CD4-positive, CD25-positive, alpha-beta regulatory T cell (primary cell): ENCODE measurements around the gene GUCY2F. TPM values are rescaled to one million over a fixed set of nuclear protein-coding genes. Genes with fewer than 3 reads are reported as not detected.

ENCODE experiments used
- ATAC-seq, 2 donors: fragments of 150-1000 bp; cut with Tn5 transposase; one replicate each; pipeline ENCODE4 v1.10.0; 2021; ENCODE audit warnings: low read depth in 2 of 2, moderate number of reproducible peaks in 2 of 2, moderate library complexity in 1 of 2
- DNase-seq, 3 donors: peaks; one replicate each; pipeline versions ENCODE4 v3.0.0 to v3.0.0-alpha.2; 2012 to 2022; ENCODE audit warnings: mixed read lengths in 1 of 3
- H3K27ac ChIP-seq: one replicate; pipeline ENCODE4 v1.7.0; 2013; ENCODE audit warnings: mild to moderate bottlenecking, low read length; ENCODE audit not compliant: insufficient read depth, poor library complexity, severe bottlenecking
- H3K27me3 ChIP-seq: one replicate; pipeline ENCODE4 v1.7.0; 2013; ENCODE audit warnings: low read length; ENCODE audit not compliant: control insufficient read depth, insufficient read depth
- H3K36me3 ChIP-seq: one replicate; pipeline ENCODE4 v1.7.0; 2013; ENCODE audit warnings: mild to moderate bottlenecking, low read length, moderate library complexity; ENCODE audit not compliant: control insufficient read depth, insufficient read depth
- H3K4me1 ChIP-seq: 2 replicates; pipeline ENCODE4 v1.7.0; 2013; ENCODE audit warnings: mild to moderate bottlenecking, low read length; ENCODE audit not compliant: insufficient read depth, control insufficient read depth, poor library complexity, severe bottlenecking
- H3K4me3 ChIP-seq: one replicate; pipeline ENCODE4 v1.7.0; 2013; ENCODE audit warnings: low read depth, mild to moderate bottlenecking, low read length, moderate library complexity
- H3K9me3 ChIP-seq, 2 experiments: 1 replicate in 1 of 2; 2 replicates in 1 of 2; pipeline ENCODE4 v1.7.0; 2013; ENCODE audit warnings: low read length in 2 of 2, mild to moderate bottlenecking in 1 of 2, moderate library complexity in 1 of 2; ENCODE audit not compliant: control insufficient read depth in 2 of 2
- H3K27ac Mint-ChIP-seq, 3 donors: one replicate each; pipeline ENCODE4 v1.8.0; 2020 to 2022; ENCODE audit warnings: mild to moderate bottlenecking in 3 of 3, mixed read lengths in 3 of 3, moderate library complexity in 2 of 3
- H3K27me3 Mint-ChIP-seq: one replicate; pipeline ENCODE4 v1.8.0; 2022; ENCODE audit warnings: mild to moderate bottlenecking, mixed read lengths
- H3K36me3 Mint-ChIP-seq: one replicate; pipeline ENCODE4 v1.8.0; 2020; ENCODE audit warnings: mixed read lengths
- H3K4me1 Mint-ChIP-seq, 4 donors: one replicate each; pipeline ENCODE4 v1.8.0; 2020 to 2022; ENCODE audit warnings: mixed read lengths in 4 of 4, mild to moderate bottlenecking in 1 of 4
- H3K4me3 Mint-ChIP-seq, 4 donors: one replicate each; pipeline ENCODE4 v1.8.0; 2020 to 2022; ENCODE audit warnings: mild to moderate bottlenecking in 4 of 4, mixed read lengths in 4 of 4, moderate library complexity in 3 of 4
- H3K9me3 Mint-ChIP-seq, 7 donors: one replicate each; pipeline ENCODE4 v1.8.0; 2020 to 2022; ENCODE audit warnings: mixed read lengths in 7 of 7, mild to moderate bottlenecking in 3 of 7, moderate library complexity in 2 of 7
- polyA plus RNA-seq, 4 donors: library from polyadenylated mRNA; unstranded; fragments of 300-500 nt; fragmentation: Illumina TruSeq; gene quantifications; one replicate each; pipeline ENCODE4 v1.2.3, GENCODE V29; 2021
- total RNA-seq: library from RNA; stranded (reverse); gene quantifications from one replicate; pipeline ENCODE4 v1.2.3, GENCODE V29; 2022

The GUCY2F gene
- total and polyA plus RNA-seq, 5 donors from 2014 or later = not detected

DNA sequence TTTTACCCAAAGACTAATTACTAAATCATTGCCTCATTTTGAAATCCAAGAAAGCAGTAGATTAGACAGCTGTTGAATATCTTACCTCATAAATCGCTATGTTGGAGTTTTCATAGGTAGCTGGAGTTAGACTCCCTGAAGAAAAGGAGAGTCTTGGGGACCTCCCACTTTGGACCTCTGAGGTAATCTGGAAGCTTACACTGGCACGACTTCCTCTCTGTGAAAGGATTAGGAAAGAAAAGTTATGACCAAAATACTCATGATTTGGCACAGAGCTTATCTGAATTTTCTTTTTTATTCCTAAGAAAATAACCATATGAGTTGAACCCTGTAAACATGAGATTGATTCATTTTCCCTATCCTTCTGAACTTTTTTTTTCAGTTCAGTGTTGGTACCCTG is 40.6 kb downstream of the GUCY2F start:
- peaks cover 0 to 7% (median 0%) of the 10 kb centered on the region in 7 donors for H3K9me3 Mint-ChIP-seq
- H3K4me3 Mint-ChIP-seq = no peak overlapping the region
- Histone ChIP-seq H3K4me1 (no peaks in the 10 kb centered on the region), H3K9me3 (no peaks in the 10 kb centered on the region), H3K27ac (no peak overlapping the region), H3K4me3 (no peak overlapping the region), H3K36me3 (no peaks in the 10 kb centered on the region), H3K27me3 (no peaks in the 10 kb centered on the region)
- H3K36me3 Mint-ChIP-seq = no peaks in the 10 kb centered on the region
- no peaks in the 10 kb centered on the region for H3K4me1 Mint-ChIP-seq
- DNase-seq = no peak
- peaks cover 4% of the 10 kb centered on the region for H3K27me3 Mint-ChIP-seq
- no peak overlapping the region for H3K27ac Mint-ChIP-seq
- no peak for ATAC-seq

DNA sequence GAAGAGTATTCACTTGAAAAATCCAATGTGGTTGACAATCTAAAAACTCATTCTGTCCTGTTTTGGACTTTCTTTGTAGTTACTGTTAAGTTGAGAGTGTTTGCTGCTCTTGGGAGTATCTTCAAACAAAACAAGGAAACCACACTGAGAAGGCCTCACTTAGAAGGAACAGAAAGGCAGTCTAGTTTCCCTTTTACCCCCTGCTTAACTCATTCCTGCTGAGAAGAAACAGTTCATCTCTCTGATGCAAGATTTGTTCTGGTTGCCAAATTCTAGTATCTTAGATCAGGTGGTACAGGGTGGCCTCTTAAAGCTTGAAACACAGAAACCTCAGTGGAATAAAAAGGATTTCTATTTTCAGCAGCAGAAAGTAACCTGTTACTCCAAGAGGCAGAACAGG is 41.4 kb downstream of the GUCY2F start:
- H3K4me3 Mint-ChIP-seq = no peak overlapping the region
- H3K27me3 Mint-ChIP-seq = peaks cover 4% of the 10 kb centered on the region
- H3K36me3 Mint-ChIP-seq = no peaks in the 10 kb centered on the region
- Histone ChIP-seq H3K27me3 (no peaks in the 10 kb centered on the region), H3K36me3 (no peaks in the 10 kb centered on the region), H3K9me3 (no peaks in the 10 kb centered on the region), H3K4me3 (no peak overlapping the region), H3K27ac (no peak overlapping the region), H3K4me1 (no peaks in the 10 kb centered on the region)
- peaks cover 0 to 6% (median 0%) of the 10 kb centered on the region in 7 donors for H3K9me3 Mint-ChIP-seq
- no peak for DNase-seq
- ATAC-seq = no peak
- H3K4me1 Mint-ChIP-seq = no peaks in the 10 kb centered on the region
- no peak overlapping the region for H3K27ac Mint-ChIP-seq

DNA sequence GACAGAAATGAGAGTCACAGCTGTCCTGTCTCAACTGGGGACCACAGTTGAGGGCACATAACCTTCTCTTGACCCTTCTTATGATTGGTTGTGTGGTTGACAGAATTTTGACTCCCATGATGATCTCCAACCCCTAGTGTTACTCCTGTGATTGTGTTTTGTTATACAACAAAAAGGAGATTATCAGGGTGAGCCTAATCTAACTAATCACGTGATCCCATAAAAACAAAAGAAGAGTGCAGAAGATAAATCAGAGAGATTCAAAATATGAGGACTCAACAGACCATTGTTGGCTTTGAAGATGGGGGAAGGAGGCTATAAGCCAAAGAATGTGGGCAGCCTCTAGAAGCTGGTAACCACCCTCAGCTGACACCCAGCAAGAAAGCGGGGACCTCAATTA is 72.7 kb downstream of the GUCY2F start:
- H3K27ac Mint-ChIP-seq = no peak overlapping the region
- H3K4me1 ChIP-seq = no peaks in the 10 kb centered on the region
- no peaks in the 10 kb centered on the region for H3K36me3 ChIP-seq
- H3K4me1 Mint-ChIP-seq = no peaks in the 10 kb centered on the region
- no peak for ATAC-seq
- peaks cover 0 to 2% (median 0%) of the 10 kb centered on the region in 7 donors for H3K9me3 Mint-ChIP-seq
- H3K4me3 ChIP-seq = no peak overlapping the region
- H3K27me3 ChIP-seq = no peaks in the 10 kb centered on the region
- no peak for DNase-seq
- no peak overlapping the region for H3K4me3 Mint-ChIP-seq
- no peaks in the 10 kb centered on the region for H3K27me3 Mint-ChIP-seq
- no peak overlapping the region for H3K27ac ChIP-seq
- H3K36me3 Mint-ChIP-seq = no peaks in the 10 kb centered on the region
- no peaks in the 10 kb centered on the region for H3K9me3 ChIP-seq

DNA sequence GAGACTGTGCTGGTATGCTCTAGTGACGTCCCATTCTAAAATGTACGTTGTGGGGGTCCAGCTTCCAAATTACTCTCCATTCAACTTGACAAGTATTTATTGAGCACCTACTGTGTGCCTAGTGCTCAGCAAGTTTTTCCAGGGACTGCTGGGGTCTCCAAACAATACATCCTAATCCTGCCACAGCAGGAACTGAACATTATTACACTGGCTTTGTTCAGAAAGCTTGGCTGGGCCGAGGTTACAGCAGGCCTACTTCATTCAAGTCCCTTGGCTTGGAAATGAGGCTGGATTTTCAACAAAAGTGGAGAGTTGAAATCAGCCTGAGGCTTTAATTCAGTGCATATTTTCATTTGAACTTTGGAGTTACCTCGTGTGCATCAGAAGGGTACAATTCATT is 78.0 kb downstream of the GUCY2F start:
- Histone ChIP-seq H3K27ac (no peak overlapping the region), H3K27me3 (no peaks in the 10 kb centered on the region), H3K4me1 (no peaks in the 10 kb centered on the region), H3K36me3 (no peaks in the 10 kb centered on the region), H3K9me3 (no peaks in the 10 kb centered on the region), H3K4me3 (no peak overlapping the region)
- Mint-ChIP-seq H3K9me3 (peaks cover 0 to 2% (median 0%) of the 10 kb centered on the region in 7 donors), H3K27ac (no peak overlapping the region), H3K4me1 (no peaks in the 10 kb centered on the region), H3K36me3 (no peaks in the 10 kb centered on the region), H3K4me3 (no peak overlapping the region), H3K27me3 (no peaks in the 10 kb centered on the region)
- ATAC-seq = no peak
- no peak for DNase-seq

DNA sequence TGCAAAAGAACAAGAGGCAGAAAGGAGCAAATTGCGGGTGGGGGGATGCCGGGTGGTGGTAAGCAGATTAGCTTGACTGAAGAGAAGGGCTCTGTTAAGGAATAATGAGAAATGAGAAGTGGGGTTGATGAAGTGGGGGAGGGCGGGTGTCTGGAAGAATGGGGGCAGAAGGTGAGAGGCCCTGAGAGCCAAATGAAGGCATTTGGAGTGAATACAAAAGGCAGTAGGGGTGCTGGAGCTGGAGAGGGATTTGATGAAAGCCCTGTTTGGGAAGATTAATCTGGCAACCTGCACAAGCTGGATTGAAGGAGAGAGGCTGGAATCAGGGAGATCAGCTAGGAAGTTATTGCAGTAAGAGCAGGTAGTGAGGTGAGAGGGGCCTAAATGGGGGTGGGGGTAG is 82.1 kb downstream of the GUCY2F start:
- H3K9me3 ChIP-seq = no peaks in the 10 kb centered on the region
- Mint-ChIP-seq H3K4me3 (no peak overlapping the region), H3K9me3 (peaks cover 0 to under 1% (median 0%) of the 10 kb centered on the region in 7 donors), H3K4me1 (no peaks in the 10 kb centered on the region), H3K27ac (peak overlapping the region in 1 of 3 donors; percentile 68), H3K36me3 (no peaks in the 10 kb centered on the region), H3K27me3 (no peaks in the 10 kb centered on the region)
- no peaks in the 10 kb centered on the region for H3K36me3 ChIP-seq
- no peak overlapping the region for H3K27ac ChIP-seq
- ATAC-seq (no peak), DNase-seq (no peak)
- no peaks in the 10 kb centered on the region for H3K27me3 ChIP-seq
- no peak overlapping the region for H3K4me3 ChIP-seq
- H3K4me1 ChIP-seq = no peaks in the 10 kb centered on the region

DNA sequence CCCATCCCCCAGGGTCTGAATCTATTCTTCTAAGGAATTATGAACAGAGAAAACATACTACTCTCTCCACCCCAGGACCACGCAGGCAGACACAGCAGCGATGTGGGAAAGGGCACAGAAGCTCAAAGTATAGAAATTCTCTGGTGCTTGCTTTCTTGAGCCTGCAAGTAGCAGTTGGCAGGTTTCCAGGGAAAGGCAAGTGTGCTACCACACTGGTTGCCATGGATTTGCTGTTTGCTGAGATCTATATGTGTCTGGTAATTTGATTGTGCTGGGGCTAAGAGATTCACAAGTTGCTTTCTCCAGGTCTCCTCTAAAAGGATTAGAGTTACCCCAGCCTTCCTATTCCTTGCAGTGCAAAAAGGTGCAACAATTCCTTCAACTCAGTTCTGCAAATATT is 83.1 kb downstream of the GUCY2F start:
- DNase-seq (no peak), ATAC-seq (no peak)
- Mint-ChIP-seq H3K9me3 (peaks cover 0 to 2% (median 0%) of the 10 kb centered on the region in 7 donors), H3K27me3 (no peaks in the 10 kb centered on the region), H3K4me3 (no peak overlapping the region), H3K36me3 (no peaks in the 10 kb centered on the region), H3K4me1 (no peaks in the 10 kb centered on the region), H3K27ac (no peak overlapping the region)
- H3K36me3 ChIP-seq = no peaks in the 10 kb centered on the region
- H3K27me3 ChIP-seq = no peaks in the 10 kb centered on the region
- no peak overlapping the region for H3K4me3 ChIP-seq
- H3K4me1 ChIP-seq = no peaks in the 10 kb centered on the region
- no peak overlapping the region for H3K27ac ChIP-seq
- H3K9me3 ChIP-seq = no peaks in the 10 kb centered on the region

DNA sequence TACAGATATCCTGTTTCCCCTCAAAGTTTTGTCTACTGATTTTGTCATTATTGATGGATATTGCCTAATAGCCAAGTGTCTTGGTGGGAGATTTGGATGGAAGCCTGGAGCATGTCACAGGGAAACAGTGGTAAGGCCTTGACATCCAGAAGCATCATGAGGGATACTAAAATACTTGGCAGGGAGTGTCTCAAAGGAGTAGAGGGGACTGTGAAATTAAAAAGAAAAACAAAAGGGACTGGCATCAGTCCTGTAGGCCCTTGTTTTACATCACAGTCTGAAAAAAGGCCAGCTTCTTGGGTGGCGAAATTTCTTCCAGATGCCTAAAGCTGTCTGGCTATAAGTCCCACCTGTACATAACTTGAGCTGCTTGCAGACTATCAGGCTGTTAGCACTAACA is 83.8 kb downstream of the GUCY2F start:
- no peak for ATAC-seq
- Histone ChIP-seq H3K27me3 (no peaks in the 10 kb centered on the region), H3K4me3 (no peak overlapping the region), H3K4me1 (no peaks in the 10 kb centered on the region), H3K27ac (no peak overlapping the region), H3K36me3 (no peaks in the 10 kb centered on the region), H3K9me3 (no peaks in the 10 kb centered on the region)
- Mint-ChIP-seq H3K27me3 (no peaks in the 10 kb centered on the region), H3K4me3 (no peak overlapping the region), H3K4me1 (no peaks in the 10 kb centered on the region), H3K27ac (no peak overlapping the region), H3K36me3 (no peaks in the 10 kb centered on the region), H3K9me3 (peaks cover 0 to 2% (median 0%) of the 10 kb centered on the region in 7 donors)
- DNase-seq = no peak

DNA sequence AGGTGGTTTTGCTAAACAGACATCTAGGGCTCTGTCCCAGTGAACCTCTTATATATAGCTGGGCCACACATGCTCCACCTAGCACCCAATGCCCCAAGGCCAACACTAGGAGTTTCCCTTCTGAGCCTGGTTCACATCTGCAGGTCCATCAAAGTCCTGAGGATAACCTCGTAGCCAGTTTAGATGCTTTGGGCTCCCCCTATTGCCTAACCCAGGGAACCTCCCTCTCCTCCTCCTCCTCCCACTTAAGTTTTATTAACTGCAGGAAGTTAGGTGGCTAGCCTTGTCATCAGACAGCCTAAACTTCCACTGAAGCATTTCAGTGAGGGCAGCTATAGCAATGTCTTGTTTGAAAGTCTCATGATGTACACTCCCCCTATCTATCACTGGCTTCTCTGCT is 88.0 kb downstream of the GUCY2F start:
- peaks cover 0 to 3% (median 0%) of the 10 kb centered on the region in 7 donors for H3K9me3 Mint-ChIP-seq
- H3K36me3 Mint-ChIP-seq = no peaks in the 10 kb centered on the region
- no peak overlapping the region for H3K27ac ChIP-seq
- ATAC-seq (no peak), DNase-seq (no peak)
- H3K4me1 Mint-ChIP-seq = no peaks in the 10 kb centered on the region
- no peak overlapping the region for H3K27ac Mint-ChIP-seq
- H3K36me3 ChIP-seq = no peaks in the 10 kb centered on the region
- no peak overlapping the region for H3K4me3 ChIP-seq
- H3K4me1 ChIP-seq = no peaks in the 10 kb centered on the region
- no peak overlapping the region for H3K4me3 Mint-ChIP-seq
- H3K27me3 Mint-ChIP-seq = no peaks in the 10 kb centered on the region
- no peaks in the 10 kb centered on the region for H3K27me3 ChIP-seq
- no peaks in the 10 kb centered on the region for H3K9me3 ChIP-seq
